ENCODE measurements around the gene HSPB8.

- TF ChIP-seq RAD21 (IDR thresholded peaks at IDR 0.05; ENCODE audit: low read length) (no peak), GABPA (IDR thresholded peaks at IDR 0.05; ENCODE audit: low read depth) (no peak), NRF1 (IDR thresholded peaks at IDR 0.05; ENCODE audit: low read depth, low read length) (no peak), CTCF (IDR thresholded peaks at IDR 0.05) (no peak), EP300 (IDR thresholded peaks at IDR 0.05; ENCODE audit: borderline replicate concordance in 1 of 2, low read depth in 1 of 2, low read length in 1 of 2) (no peak), TCF12 (IDR thresholded peaks at IDR 0.05) (no peak), USF2 (IDR thresholded peaks at IDR 0.05; ENCODE audit: borderline replicate concordance, low read depth, low read length) (no peak), SIN3A (IDR thresholded peaks at IDR 0.05; ENCODE audit: borderline replicate concordance, low read depth, low read length) (no peak)
Observed at GRCh38 chr12:119202544-119202943, 23.8 kb downstream of the HSPB8 start.

Measured in SK-N-SH (cell line).